ENCODE data around the gene LAMA1.

DNA sequence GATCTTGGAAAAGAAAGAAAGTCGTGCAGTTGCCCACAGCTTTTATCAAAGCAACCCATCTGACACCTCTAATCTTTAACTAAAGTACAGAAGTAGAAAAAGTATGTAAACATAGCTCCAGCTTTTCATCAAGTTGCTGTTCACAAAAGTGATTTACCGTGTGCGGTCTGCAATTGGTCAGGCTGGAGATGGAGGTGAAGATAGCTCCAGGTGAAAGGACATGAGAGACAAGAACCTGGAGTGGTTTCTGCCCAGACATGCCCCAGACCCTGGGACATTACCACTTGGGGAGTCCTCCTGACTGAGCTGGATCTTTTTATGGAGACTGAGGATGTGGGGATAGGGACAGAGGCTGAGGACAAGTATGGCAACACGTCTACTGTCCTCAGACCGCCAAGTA is 82.7 kb downstream of the LAMA1 start:
- TF ChIP-seq POLR2A (IDR thresholded peaks at IDR 0.05; ENCODE audit: low read depth, low read length) = no peak
- TF ChIP-seq, protein P1, sequence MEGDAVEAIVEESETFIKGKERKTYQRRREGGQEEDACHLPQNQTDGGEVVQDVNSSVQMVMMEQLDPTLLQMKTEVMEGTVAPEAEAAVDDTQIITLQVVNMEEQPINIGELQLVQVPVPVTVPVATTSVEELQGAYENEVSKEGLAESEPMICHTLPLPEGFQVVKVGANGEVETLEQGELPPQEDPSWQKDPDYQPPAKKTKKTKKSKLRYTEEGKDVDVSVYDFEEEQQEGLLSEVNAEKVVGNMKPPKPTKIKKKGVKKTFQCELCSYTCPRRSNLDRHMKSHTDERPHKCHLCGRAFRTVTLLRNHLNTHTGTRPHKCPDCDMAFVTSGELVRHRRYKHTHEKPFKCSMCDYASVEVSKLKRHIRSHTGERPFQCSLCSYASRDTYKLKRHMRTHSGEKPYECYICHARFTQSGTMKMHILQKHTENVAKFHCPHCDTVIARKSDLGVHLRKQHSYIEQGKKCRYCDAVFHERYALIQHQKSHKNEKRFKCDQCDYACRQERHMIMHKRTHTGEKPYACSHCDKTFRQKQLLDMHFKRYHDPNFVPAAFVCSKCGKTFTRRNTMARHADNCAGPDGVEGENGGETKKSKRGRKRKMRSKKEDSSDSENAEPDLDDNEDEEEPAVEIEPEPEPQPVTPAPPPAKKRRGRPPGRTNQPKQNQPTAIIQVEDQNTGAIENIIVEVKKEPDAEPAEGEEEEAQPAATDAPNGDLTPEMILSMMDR (IDR thresholded peaks at IDR 0.05; ENCODE audit: extremely low read depth in 1 of 2, insufficient read depth in 1 of 2, low read depth in 1 of 2, low read length in 2 of 2) = no peak
- TF ChIP-seq FOS (IDR thresholded peaks at IDR 0.05; ENCODE audit: borderline replicate concordance, insufficient read depth, low read length) = no peak
- no peak for TF ChIP-seq GATA2 (IDR thresholded peaks at IDR 0.05; ENCODE audit: insufficient read depth, insufficient read length, low read depth, low read length)
- TF ChIP-seq POLR2AphosphoS5 (IDR thresholded peaks at IDR 0.05; ENCODE audit: insufficient read depth, low read depth, low read length) = no peak

All from endothelial cell of umbilical vein (primary cell).